ENCODE data around the gene KIF3A. TPM values are rescaled to one million over a fixed set of nuclear protein-coding genes. Genes with fewer than 3 reads are reported as not detected.

Gene KIF3A
- total and polyA plus RNA-seq, 4 donors: 3.1 to 16.5 (median 9.2) TPM

DNA sequence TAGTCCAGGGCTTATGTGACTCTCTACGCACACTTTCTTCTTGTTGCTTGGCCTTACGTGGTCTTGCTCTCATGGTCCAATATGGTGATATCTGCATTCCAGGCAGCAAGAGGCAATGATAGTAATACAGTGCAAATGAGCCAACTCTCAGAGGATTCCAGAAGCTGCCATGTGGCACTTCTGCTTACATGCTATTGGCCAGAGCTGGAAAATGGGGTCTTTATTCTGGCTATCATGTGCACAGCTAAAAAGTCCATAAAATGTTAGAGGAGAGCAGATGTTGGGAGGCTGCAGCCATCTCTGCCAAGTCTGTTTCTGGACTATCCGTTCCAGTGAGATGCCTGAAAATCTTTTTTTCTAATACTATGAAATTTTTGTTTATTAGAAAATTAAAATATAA lies 42.6 kb upstream of the KIF3A start:
- peaks cover 0 to 8% (median 4%) of the 10 kb centered on the region in 3 donors for H3K27me3 ChIP-seq (ENCODE audit: control insufficient read depth in 3 of 3, insufficient read depth in 3 of 3, low read length in 2 of 3)
- TF ChIP-seq, protein P1, sequence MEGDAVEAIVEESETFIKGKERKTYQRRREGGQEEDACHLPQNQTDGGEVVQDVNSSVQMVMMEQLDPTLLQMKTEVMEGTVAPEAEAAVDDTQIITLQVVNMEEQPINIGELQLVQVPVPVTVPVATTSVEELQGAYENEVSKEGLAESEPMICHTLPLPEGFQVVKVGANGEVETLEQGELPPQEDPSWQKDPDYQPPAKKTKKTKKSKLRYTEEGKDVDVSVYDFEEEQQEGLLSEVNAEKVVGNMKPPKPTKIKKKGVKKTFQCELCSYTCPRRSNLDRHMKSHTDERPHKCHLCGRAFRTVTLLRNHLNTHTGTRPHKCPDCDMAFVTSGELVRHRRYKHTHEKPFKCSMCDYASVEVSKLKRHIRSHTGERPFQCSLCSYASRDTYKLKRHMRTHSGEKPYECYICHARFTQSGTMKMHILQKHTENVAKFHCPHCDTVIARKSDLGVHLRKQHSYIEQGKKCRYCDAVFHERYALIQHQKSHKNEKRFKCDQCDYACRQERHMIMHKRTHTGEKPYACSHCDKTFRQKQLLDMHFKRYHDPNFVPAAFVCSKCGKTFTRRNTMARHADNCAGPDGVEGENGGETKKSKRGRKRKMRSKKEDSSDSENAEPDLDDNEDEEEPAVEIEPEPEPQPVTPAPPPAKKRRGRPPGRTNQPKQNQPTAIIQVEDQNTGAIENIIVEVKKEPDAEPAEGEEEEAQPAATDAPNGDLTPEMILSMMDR (IDR thresholded peaks at IDR 0.05; ENCODE audit: control extremely low read depth, extremely low read depth): no peak
- no peak overlapping the region for H3K9ac ChIP-seq (ENCODE audit: insufficient read depth in 1 of 2, low read length in 2 of 2)
- 94 to 99% methylated on average over 3 of the region's 3 CpGs for WGBS, 2 donors
- H3K36me3 ChIP-seq (ENCODE audit: control insufficient read depth in 4 of 4, insufficient read depth in 4 of 4, low read length in 4 of 4): no peaks in the 10 kb centered on the region
- H3K4me3 ChIP-seq: no peak overlapping the region
- DNase-seq (no peak), ATAC-seq (ENCODE audit: insufficient read depth, low FRiP score) (no peak)
- peaks cover 0 to 17% (median 9%) of the 10 kb centered on the region in 5 donors for H3K4me1 ChIP-seq (ENCODE audit: control insufficient read depth in 5 of 5, insufficient read depth in 5 of 5, low read length in 5 of 5)
- H3K27ac ChIP-seq (ENCODE audit: low read depth in 1 of 2, low read length in 1 of 2): no peak overlapping the region
- no peaks in the 10 kb centered on the region for H3K9me3 ChIP-seq (ENCODE audit: control insufficient read depth in 4 of 4, insufficient read depth in 3 of 4, low read length in 3 of 4)

DNA sequence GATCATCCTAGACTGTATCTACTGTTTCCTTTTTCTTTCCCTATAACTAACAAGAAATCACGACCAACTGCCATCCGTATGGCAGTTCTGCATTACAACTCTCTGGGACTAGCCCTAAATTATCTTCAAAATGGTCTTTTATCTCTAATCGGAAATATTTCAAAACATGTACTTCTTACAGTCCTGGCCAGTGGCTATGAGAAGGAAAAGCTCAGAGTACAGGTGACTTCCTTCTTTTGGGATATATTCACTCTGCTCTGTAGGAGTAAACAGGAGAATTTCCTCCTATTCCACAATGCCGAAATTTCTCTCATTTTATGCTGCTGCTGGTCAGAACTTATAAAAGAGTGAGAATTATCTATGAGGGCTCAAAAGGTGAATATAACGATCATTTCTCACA lies 41.5 kb upstream of the KIF3A start:
- no peaks in the 10 kb centered on the region for H3K9me3 ChIP-seq (ENCODE audit: control insufficient read depth in 4 of 4, insufficient read depth in 3 of 4, low read length in 3 of 4)
- TF ChIP-seq, protein P1 (IDR thresholded peaks at IDR 0.05; ENCODE audit: control extremely low read depth, extremely low read depth): no peak
- H3K4me3 ChIP-seq: no peak overlapping the region
- no peak for ATAC-seq (ENCODE audit: insufficient read depth, low FRiP score)
- no peak for DNase-seq
- no peak overlapping the region for H3K9ac ChIP-seq (ENCODE audit: insufficient read depth in 1 of 2, low read length in 2 of 2)
- peaks cover 0 to 8% (median 4%) of the 10 kb centered on the region in 3 donors for H3K27me3 ChIP-seq (ENCODE audit: control insufficient read depth in 3 of 3, insufficient read depth in 3 of 3, low read length in 2 of 3)
- H3K36me3 ChIP-seq (ENCODE audit: control insufficient read depth in 4 of 4, insufficient read depth in 4 of 4, low read length in 4 of 4): no peaks in the 10 kb centered on the region
- no peak overlapping the region for H3K27ac ChIP-seq (ENCODE audit: low read depth in 1 of 2, low read length in 1 of 2)
- peaks cover 0 to 23% (median 15%) of the 10 kb centered on the region in 5 donors for H3K4me1 ChIP-seq (ENCODE audit: control insufficient read depth in 5 of 5, insufficient read depth in 5 of 5, low read length in 5 of 5)
- WGBS, 2 donors: 71 to 93% methylated on average over 5 of the region's 5 CpGs

DNA sequence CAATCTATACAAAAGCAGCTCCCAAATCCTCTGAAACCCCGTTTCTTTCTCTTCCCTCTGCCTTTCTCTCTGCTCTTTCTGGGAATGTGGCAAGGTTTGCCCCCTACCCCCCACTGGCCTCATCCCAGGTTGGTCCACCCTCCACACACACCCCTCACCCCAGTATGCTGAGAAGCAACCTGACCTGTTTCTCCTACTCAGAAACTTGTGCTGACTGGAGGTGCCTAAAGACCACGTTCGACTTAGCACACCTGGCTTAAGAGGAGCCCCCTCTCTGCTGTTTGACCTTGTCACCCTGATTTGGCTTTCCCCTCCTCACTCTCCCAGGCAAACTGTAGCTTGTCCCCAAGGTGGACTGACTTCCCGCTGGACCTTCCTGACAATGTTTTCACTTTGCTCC lies 40.8 kb upstream of the KIF3A start:
- DNase-seq (peak in 1 of 3 donors; percentile 9), ATAC-seq (ENCODE audit: insufficient read depth, low FRiP score) (no peak)
- peak overlapping the region in 1 of 2 donors; percentile 15 for H3K9ac ChIP-seq (ENCODE audit: insufficient read depth in 1 of 2, low read length in 2 of 2)
- H3K27ac ChIP-seq (ENCODE audit: low read depth in 1 of 2, low read length in 1 of 2): no peak overlapping the region
- peaks cover 0 to 8% (median 4%) of the 10 kb centered on the region in 3 donors for H3K27me3 ChIP-seq (ENCODE audit: control insufficient read depth in 3 of 3, insufficient read depth in 3 of 3, low read length in 2 of 3)
- peaks cover 0 to 23% (median 15%) of the 10 kb centered on the region in 5 donors for H3K4me1 ChIP-seq (ENCODE audit: control insufficient read depth in 5 of 5, insufficient read depth in 5 of 5, low read length in 5 of 5)
- TF ChIP-seq, protein P1 (IDR thresholded peaks at IDR 0.05; ENCODE audit: control extremely low read depth, extremely low read depth): no peak
- H3K9me3 ChIP-seq (ENCODE audit: control insufficient read depth in 4 of 4, insufficient read depth in 3 of 4, low read length in 3 of 4): no peaks in the 10 kb centered on the region
- no peaks in the 10 kb centered on the region for H3K36me3 ChIP-seq (ENCODE audit: control insufficient read depth in 4 of 4, insufficient read depth in 4 of 4, low read length in 4 of 4)
- H3K4me3 ChIP-seq: no peak overlapping the region
- WGBS, 2 donors: 47 to 78% methylated on average over 4 of the region's 4 CpGs

Data from lung (tissue), 12 donors.